ENCODE measurements around the gene NKX6-2. TPM values are rescaled to one million over a fixed set of nuclear protein-coding genes. Genes with fewer than 3 reads are reported as not detected.
"Not testable (repeated sequence)": the region's sequence is repeated elsewhere in the genome, so short reads cannot be mapped to it uniquely, and the experiment has no call there.

NKX6-2 gene
- 1 to 10 TPM; 7.8 to 9.5 (median 8.6) TPM for polyA plus RNA-seq (ENCODE audit: insufficient read length in 4 of 4)

GRCh38 chr10:132785723-132786475 lies at the start of gene NKX6-2:
Gene NKX6-2, minus strand, starts transcription at chr10:132786147. Its CDS starts 199 bp downstream, at chr10:132785948.
- DNase-seq (ENCODE audit: low read depth in 4 of 4, low spot score in 3 of 4) = no peak

GRCh38 chr10:132834891-132835847 lies 49.2 kb upstream of the NKX6-2 start:
- no peak for DNase-seq (ENCODE audit: low read depth in 4 of 4, low spot score in 3 of 4)

GRCh38 chr10:132834311-132834761 lies 48.4 kb upstream of the NKX6-2 start:
- DNase-seq (ENCODE audit: low read depth in 4 of 4, low spot score in 3 of 4) = no peak

DNA sequence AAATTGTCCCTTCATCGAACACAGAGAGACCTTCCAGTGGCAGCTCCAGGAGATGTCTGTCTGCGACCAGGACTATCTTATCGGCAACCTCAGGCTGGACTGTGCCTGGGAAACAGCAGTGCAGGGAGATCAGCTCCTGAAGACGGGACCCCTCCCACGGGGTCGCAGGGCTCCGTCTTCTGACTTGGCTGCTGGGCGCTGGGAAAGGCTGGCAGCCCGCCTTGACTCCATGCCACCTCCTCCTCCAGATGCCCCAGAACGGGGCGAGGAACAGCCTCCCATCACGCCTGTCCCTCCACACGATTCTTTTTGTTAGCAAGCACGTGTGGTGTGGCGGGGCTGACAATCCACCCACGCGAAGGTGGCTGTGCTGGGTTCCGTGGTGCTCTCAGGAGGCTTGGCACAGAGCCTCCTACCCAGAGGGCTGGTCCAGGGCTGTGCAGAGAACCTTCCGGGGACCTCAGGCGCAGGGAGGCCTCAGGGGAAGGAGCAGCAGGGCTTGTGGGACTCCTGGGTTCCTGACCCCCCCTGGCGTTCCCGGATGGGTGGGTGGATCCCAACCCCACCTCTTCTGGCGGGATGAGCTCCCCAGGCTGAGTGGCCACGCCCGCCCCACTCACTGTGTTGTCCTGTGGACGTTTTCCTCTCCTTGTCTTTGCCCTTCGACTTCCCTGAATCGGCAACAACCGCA lies 47.6 kb upstream of the NKX6-2 start:
- DNase-seq (ENCODE audit: low read depth in 4 of 4, low spot score in 3 of 4) = no peak

GRCh38 chr10:132832186-132832969 lies 46.4 kb upstream of the NKX6-2 start:
- DNase-seq (ENCODE audit: low read depth in 4 of 4, low spot score in 3 of 4) = no peak

- no peak for DNase-seq (ENCODE audit: low read depth in 4 of 4, low spot score in 3 of 4)
Measured at GRCh38 chr10:132829403-132829802, 43.5 kb upstream of the NKX6-2 start.

DNA sequence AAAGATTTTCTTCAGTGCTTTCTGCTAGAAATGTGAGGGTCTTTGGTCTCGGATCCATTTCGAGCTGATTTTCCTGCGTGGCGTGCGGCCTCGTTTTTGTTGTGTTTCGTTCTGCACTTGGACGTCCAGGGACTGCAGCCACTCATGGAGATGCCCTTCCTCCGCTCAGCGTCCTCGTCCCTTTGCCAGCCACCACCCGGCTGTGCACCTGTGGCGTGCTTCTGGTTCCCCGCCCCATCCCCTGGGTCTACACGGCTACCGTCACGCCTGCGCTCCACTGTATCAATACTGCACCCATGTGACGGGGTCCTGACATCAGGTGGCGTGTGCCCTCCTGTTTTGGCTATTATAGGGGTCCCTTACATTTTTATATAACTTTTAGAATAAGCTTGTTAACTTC lies 42.7 kb upstream of the NKX6-2 start:
- DNase-seq (ENCODE audit: low read depth in 4 of 4, low spot score in 3 of 4) = no peak

- no peak for DNase-seq (ENCODE audit: low read depth in 4 of 4, low spot score in 3 of 4)
Measured at GRCh38 chr10:132827861-132828539, 42.1 kb upstream of the NKX6-2 start.

- DNase-seq (ENCODE audit: low read depth in 4 of 4, low spot score in 3 of 4) = no peak
Measured at GRCh38 chr10:132827423-132827789, 41.5 kb upstream of the NKX6-2 start.

GRCh38 chr10:132826524-132827422 lies 40.8 kb upstream of the NKX6-2 start:
- DNase-seq (ENCODE audit: low read depth in 4 of 4, low spot score in 3 of 4) = no peak

GRCh38 chr10:132825783-132826523 lies 40.0 kb upstream of the NKX6-2 start:
- not testable (repeated sequence) for DNase-seq (ENCODE audit: low read depth in 4 of 4, low spot score in 3 of 4)

DNA sequence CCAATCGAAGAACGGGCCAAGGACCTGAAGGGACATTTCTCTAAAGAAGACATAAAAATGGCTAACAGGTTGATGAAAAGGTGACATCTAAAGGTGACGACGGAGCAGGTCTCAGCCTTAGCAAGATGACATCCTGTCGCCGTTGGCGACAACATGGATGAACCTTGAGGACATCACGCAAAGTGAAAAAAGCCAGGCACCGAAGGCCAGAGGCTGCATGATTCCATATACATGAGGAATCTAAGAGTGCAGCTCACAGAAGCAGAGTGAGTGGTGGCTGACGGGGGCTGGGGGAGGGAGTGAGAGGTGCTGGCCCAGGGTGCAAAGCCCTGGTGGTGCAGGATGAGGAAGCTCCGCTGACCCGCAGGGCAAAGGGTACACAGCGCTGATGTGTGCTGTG lies 34.1 kb upstream of the NKX6-2 start:
- DNase-seq (ENCODE audit: low read depth in 4 of 4, low spot score in 3 of 4) = no peak

DNA sequence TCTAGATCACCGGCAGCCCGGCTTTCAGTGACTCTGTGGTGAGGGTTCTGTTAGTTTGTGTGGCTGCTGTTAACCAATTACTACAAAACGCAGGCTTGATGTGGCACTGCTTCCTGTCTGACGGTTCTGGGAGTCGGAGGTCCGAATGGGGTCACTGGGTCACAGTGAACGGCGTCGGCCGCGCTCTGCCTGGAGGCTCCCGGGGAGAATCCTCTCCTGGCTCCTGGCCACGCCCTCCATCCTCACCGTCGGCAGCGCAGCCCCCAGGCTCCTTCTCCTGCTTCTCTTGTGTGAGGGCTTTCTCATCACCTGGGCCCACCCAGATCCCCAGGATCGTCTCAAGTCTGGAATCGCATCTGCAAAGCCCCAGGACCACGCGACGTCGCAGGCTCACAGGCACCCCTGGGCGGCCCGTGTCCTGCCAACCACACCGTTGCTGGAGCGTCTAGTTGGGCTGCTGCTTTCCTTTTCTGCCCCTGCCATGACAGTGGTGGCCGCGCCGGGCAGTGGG lies 31.8 kb upstream of the NKX6-2 start:
- DNase-seq (ENCODE audit: low read depth in 4 of 4, low spot score in 3 of 4) = no peak

DNA sequence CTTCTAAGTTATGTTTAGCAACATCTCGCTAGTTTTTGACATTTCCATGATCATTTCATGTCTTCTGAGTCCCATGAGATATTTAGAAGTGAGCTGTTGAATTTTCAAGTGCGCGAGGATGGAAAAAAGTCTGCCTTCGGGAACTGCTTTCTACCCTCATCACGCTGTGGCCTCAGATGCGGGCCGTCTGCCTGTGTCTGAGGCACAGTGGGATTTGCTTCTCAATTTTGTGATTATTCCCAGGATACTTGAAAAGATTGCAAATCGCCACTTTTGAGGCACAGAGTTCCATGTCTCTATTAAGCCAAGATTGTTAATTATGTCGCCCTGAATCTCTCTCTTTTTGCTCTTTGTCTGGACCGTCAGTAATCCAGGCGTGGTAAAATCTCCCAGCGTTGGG lies 30.8 kb upstream of the NKX6-2 start:
- DNase-seq (ENCODE audit: low read depth in 4 of 4, low spot score in 3 of 4) = no peak

- no peak for DNase-seq (ENCODE audit: low read depth in 4 of 4, low spot score in 3 of 4)
Measured at GRCh38 chr10:132815168-132815857, 29.4 kb upstream of the NKX6-2 start.

GRCh38 chr10:132814469-132814856 lies 28.5 kb upstream of the NKX6-2 start:
- no peak for DNase-seq (ENCODE audit: low read depth in 4 of 4, low spot score in 3 of 4)
